HepG2 (cell line): Measurements from ENCODE around the gene HSF4. TPM values are rescaled to one million over a fixed set of nuclear protein-coding genes. Genes with fewer than 3 reads are reported as not detected.

ENCODE experiments used
- BORCS8-MEF2B ChIP-seq: sonication (generic); formaldehyde crosslinking; IDR thresholded peaks from 2 replicates; pipeline ENCODE4 v1.8.0; 2022; ENCODE audit warnings: mild to moderate bottlenecking, missing genetic modification reagents
- DR1 ChIP-seq: sonication (generic); formaldehyde crosslinking; IDR thresholded peaks from 2 replicates; pipeline ENCODE4 v1.8.0; 2021; ENCODE audit warnings: mild to moderate bottlenecking, missing genetic modification reagents, inconsistent platforms
- HOXA3 ChIP-seq: sonication (generic); formaldehyde crosslinking; IDR thresholded peaks from 2 replicates; pipeline ENCODE4 v1.5.0; 2020; ENCODE audit warnings: missing genetic modification reagents
- HOXA9 ChIP-seq: sonication (generic); formaldehyde crosslinking; IDR thresholded peaks from 2 replicates; pipeline ENCODE4 v1.8.1; 2022; ENCODE audit warnings: missing genetic modification reagents, mild to moderate bottlenecking, moderate library complexity, borderline replicate concordance
- IRX3 ChIP-seq: sonication (generic); formaldehyde crosslinking; IDR thresholded peaks from 2 replicates; pipeline ENCODE4 v1.8.1; 2023; ENCODE audit warnings: mild to moderate bottlenecking, low read depth, missing genetic modification reagents, borderline replicate concordance
- JUND ChIP-seq: sonication (generic); formaldehyde crosslinking; IDR thresholded peaks from 2 replicates; pipeline ENCODE4 v1.8.0; 2022; ENCODE audit warnings: mild to moderate bottlenecking, missing genetic modification reagents
- KDM5B ChIP-seq: sonication (generic); formaldehyde crosslinking; IDR thresholded peaks from 2 replicates; pipeline ENCODE4 v1.4.0; 2020; ENCODE audit warnings: missing genetic modification reagents, mild to moderate bottlenecking, borderline replicate concordance
- MAZ ChIP-seq, 2 experiments: sonication (generic) in 1 of 2; formaldehyde crosslinking in 1 of 2; IDR thresholded peaks; 2 replicates each; pipeline versions ENCODE4 v1.5.0 to v1.6.1; 2012 to 2020; ENCODE audit warnings: low read depth in 2 of 2, mild to moderate bottlenecking in 2 of 2, borderline replicate concordance in 1 of 2, improper control_type of control experiment in 1 of 2, low read length in 1 of 2, missing genetic modification reagents in 1 of 2, moderate library complexity in 1 of 2
- MIER3 ChIP-seq: IDR thresholded peaks from 2 replicates; pipeline ENCODE4 v1.6.1; 2016; ENCODE audit warnings: missing compliant biosample characterization, borderline replicate concordance
- MXD4 ChIP-seq: IDR thresholded peaks from 2 replicates; pipeline ENCODE4 v1.6.1; 2016; ENCODE audit warnings: mild to moderate bottlenecking, missing biosample characterization, missing genetic modification reagents
- REPIN1 ChIP-seq: sonication (generic); formaldehyde crosslinking; IDR thresholded peaks from 2 replicates; pipeline ENCODE4 v1.8.0; 2022; ENCODE audit warnings: missing genetic modification reagents, low read depth, mild to moderate bottlenecking, borderline replicate concordance
- TAF1 ChIP-seq: sonication (generic); formaldehyde crosslinking; IDR thresholded peaks from 2 replicates; pipeline ENCODE4 v1.4.0; 2020; ENCODE audit warnings: missing genetic modification reagents
- ZFP37 ChIP-seq: sonication (generic); formaldehyde crosslinking; IDR thresholded peaks from 2 replicates; pipeline ENCODE4 v1.4.0; 2020; ENCODE audit warnings: missing genetic modification reagents, borderline replicate concordance
- ZKSCAN8 ChIP-seq: IDR thresholded peaks from 2 replicates; pipeline ENCODE4 v1.6.1; 2016; ENCODE audit warnings: borderline replicate concordance, missing genetic modification reagents, missing compliant biosample characterization
- ZNF17 ChIP-seq: sonication (generic); formaldehyde crosslinking; IDR thresholded peaks from 2 replicates; pipeline ENCODE4 v1.5.0; 2020; ENCODE audit warnings: mild to moderate bottlenecking, missing genetic modification reagents
- ZNF607 ChIP-seq: sonication (generic); formaldehyde crosslinking; IDR thresholded peaks from 2 replicates; pipeline ENCODE4 v1.5.1; 2020; ENCODE audit warnings: missing genetic modification reagents, mild to moderate bottlenecking, borderline replicate concordance
- ZNF615 ChIP-seq: sonication (generic); formaldehyde crosslinking; IDR thresholded peaks from 2 replicates; pipeline ENCODE4 v1.5.0; 2020; ENCODE audit warnings: mild to moderate bottlenecking, missing genetic modification reagents, borderline replicate concordance
- ZSCAN20 ChIP-seq: sonication (generic); formaldehyde crosslinking; IDR thresholded peaks from 2 replicates; pipeline ENCODE4 v1.4.0; 2020; ENCODE audit warnings: missing genetic modification reagents, mild to moderate bottlenecking, borderline replicate concordance
- polyA plus RNA-seq, 8 experiments: library from polyadenylated mRNA; depleted of rRNA in 3 of 8; stranded (reverse) in 7 of 8; unstranded in 1 of 8; fragments of >200 nt; fragmentation: Illumina TruSeq in 4 of 8; extraction: Trizol in 4 of 8; gene quantifications; 2 replicates each; pipeline versions ENCODE4 v1.2.1 to v1.2.3, GENCODE V29; 2011 to 2016; ENCODE audit warnings: low read depth in 4 of 8, missing spikeins in 1 of 8, mixed read lengths in 1 of 8; ENCODE audit not compliant: insufficient read depth in 1 of 8
- total RNA-seq, 5 experiments: library from RNA; depleted of rRNA; stranded (reverse); fragments of >200 nt; fragmentation: Illumina TruSeq; extraction: Trizol; gene quantifications; 2 replicates each; pipeline ENCODE4 v1.2.3, GENCODE V29; 2016; ENCODE audit warnings: low read depth in 1 of 5
- TF ChIP-seq, protein P1 (sequence below): sonication (generic); formaldehyde crosslinking; IDR thresholded peaks from 2 replicates; pipeline ENCODE4 v1.8.0; 2023; ENCODE audit warnings: mild to moderate bottlenecking, missing genetic modification reagents
- TF ChIP-seq, protein P2 (sequence below): sonication (generic); formaldehyde crosslinking; conservative IDR thresholded peaks from 2 replicates; pipeline ENCODE4 v1.4.0; 2020; ENCODE audit warnings: missing genetic modification reagents
- TF ChIP-seq, protein P3 (sequence below): sonication (generic); formaldehyde crosslinking; conservative IDR thresholded peaks from 2 replicates; pipeline ENCODE4 v1.8.0; 2022; ENCODE audit warnings: mild to moderate bottlenecking, moderate library complexity, missing genetic modification reagents
- TF ChIP-seq, protein P4 (sequence below): sonication (generic); formaldehyde crosslinking; IDR thresholded peaks from 2 replicates; pipeline ENCODE4 v1.5.0; 2020; ENCODE audit warnings: missing genetic modification reagents, mild to moderate bottlenecking, borderline replicate concordance

Gene HSF4
- total and polyA plus RNA-seq, 2 of the 13 experiments (the other 11 are each of a cell fraction or from before 2014, with no cell fraction given): 3.5 to 16.9 TPM

DNA sequence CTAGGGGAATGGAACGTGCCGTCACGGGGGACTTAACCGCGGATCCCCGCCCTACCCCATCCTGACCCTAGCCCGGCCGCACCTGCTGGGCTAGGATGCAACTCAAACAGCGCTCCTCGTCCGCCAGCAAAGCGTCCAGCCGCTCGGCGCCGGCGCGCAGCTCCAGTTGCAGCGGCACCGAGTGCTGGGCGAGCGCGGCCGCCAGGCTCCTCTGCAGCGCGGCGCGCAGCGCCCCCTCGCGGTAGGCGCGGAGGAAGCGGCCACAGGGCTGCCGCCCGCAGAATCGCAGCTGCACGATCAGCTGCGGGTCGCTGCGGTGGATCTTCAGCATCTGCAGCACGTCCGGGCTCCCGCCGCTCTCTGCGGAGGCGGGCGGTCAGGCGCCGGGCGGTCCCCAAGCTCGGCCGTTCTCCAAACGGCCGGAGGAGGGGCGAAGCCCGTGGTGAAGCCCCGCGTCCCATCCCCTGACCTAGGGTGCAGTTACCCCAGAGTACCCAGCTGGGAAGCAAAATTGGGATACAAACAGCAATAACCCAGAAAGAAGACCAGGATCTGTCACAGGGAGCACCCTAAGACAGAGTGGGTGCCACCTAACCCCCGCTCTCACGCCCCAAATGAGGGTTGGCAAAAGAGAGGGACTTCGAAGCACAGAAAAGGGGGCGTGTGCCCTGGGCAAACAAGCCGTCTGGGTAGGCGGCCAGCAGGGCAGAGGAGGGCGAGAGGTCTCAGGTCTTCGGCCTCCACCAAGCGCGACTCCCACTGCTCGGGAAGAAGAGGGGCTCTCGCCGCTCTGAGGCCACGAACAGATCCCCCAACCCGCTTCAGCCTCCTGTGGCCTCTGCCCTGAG, 9.0 kb upstream of the HSF4 start (continued):
- TF ChIP-seq ZSCAN20 (CRISPR knock-in tag) (no peak), ZFP37 (CRISPR knock-in tag) (no peak), ZKSCAN8 (CRISPR knock-in tag) (no peak), IRX3 (CRISPR knock-in tag) (no peak; the same call in 1 of the 2 replicates), ZNF615 (no peak), HOXA3 (CRISPR knock-in tag) (peak; percentile 91), ZNF607 (CRISPR knock-in tag) (peak; percentile 25; the same call in 1 of the 2 replicates), DR1 (CRISPR knock-in tag) (peak; percentile 18; the same call in 1 of the 2 replicates), MAZ (IDR thresholded peaks at IDR 0.05; ENCODE audit: borderline replicate concordance, low read depth, low read length) (peak; percentile 46; the same call in 1 of the 2 replicates), MAZ (CRISPR knock-in tag; IDR thresholded peaks at IDR 0.05; ENCODE audit: low read depth) (peak; percentile 69), HOXA9 (CRISPR knock-in tag) (no peak), JUND (CRISPR knock-in tag) (no peak), REPIN1 (CRISPR knock-in tag) (peak; percentile 74; the same call in 1 of the 2 replicates), TAF1 (no peak), MXD4 (peak; percentile 67; the same call in 1 of the 2 replicates), BORCS8-MEF2B (peak; percentile 52; the same call in 1 of the 2 replicates), KDM5B (CRISPR knock-in tag) (peak; percentile 80; the same call in 1 of the 2 replicates), ZNF17 (no peak), MIER3 (CRISPR knock-in tag) (0 out of 2 replicates have a peak, but pooled peaks have one; percentile 19)
- TF ChIP-seq, protein P1, sequence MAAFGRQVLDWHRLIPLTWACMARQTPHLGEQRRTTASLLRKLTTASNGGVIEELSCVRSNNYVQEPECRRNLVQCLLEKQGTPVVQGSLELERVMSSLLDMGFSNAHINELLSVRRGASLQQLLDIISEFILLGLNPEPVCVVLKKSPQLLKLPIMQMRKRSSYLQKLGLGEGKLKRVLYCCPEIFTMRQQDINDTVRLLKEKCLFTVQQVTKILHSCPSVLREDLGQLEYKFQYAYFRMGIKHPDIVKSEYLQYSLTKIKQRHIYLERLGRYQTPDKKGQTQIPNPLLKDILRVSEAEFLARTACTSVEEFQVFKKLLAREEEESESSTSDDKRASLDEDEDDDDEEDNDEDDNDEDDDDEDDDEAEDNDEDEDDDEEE: peak; percentile 66
- TF ChIP-seq, protein P2, sequence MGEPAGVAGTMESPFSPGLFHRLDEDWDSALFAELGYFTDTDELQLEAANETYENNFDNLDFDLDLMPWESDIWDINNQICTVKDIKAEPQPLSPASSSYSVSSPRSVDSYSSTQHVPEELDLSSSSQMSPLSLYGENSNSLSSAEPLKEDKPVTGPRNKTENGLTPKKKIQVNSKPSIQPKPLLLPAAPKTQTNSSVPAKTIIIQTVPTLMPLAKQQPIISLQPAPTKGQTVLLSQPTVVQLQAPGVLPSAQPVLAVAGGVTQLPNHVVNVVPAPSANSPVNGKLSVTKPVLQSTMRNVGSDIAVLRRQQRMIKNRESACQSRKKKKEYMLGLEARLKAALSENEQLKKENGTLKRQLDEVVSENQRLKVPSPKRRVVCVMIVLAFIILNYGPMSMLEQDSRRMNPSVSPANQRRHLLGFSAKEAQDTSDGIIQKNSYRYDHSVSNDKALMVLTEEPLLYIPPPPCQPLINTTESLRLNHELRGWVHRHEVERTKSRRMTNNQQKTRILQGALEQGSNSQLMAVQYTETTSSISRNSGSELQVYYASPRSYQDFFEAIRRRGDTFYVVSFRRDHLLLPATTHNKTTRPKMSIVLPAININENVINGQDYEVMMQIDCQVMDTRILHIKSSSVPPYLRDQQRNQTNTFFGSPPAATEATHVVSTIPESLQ: no peak
- TF ChIP-seq, protein P3, sequence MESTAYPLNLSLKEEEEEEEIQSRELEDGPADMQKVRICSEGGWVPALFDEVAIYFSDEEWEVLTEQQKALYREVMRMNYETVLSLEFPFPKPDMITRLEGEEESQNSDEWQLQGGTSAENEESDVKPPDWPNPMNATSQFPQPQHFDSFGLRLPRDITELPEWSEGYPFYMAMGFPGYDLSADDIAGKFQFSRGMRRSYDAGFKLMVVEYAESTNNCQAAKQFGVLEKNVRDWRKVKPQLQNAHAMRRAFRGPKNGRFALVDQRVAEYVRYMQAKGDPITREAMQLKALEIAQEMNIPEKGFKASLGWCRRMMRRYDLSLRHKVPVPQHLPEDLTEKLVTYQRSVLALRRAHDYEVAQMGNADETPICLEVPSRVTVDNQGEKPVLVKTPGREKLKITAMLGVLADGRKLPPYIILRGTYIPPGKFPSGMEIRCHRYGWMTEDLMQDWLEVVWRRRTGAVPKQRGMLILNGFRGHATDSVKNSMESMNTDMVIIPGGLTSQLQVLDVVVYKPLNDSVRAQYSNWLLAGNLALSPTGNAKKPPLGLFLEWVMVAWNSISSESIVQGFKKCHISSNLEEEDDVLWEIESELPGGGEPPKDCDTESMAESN (CRISPR knock-in tag): peak; percentile 91
- TF ChIP-seq, protein P4, sequence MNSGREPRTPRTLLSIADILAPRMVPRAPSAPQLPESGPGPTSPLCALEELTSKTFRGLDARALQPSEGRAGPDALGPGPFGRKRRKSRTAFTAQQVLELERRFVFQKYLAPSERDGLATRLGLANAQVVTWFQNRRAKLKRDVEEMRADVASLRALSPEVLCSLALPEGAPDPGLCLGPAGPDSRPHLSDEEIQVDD (CRISPR knock-in tag): no peak
